GM19463 (cell line): ENCODE measurements around the gene ZNF263.

ENCODE experiments used
- ATAC-seq: cut with Tn5 transposase; IDR thresholded peaks from one replicate; pipeline ENCODE4 v1.9.1; 2021; ENCODE audit warnings: mild to moderate bottlenecking, moderate library complexity; ENCODE audit not compliant: unreplicated experiment

ZNF263 gene

DNA sequence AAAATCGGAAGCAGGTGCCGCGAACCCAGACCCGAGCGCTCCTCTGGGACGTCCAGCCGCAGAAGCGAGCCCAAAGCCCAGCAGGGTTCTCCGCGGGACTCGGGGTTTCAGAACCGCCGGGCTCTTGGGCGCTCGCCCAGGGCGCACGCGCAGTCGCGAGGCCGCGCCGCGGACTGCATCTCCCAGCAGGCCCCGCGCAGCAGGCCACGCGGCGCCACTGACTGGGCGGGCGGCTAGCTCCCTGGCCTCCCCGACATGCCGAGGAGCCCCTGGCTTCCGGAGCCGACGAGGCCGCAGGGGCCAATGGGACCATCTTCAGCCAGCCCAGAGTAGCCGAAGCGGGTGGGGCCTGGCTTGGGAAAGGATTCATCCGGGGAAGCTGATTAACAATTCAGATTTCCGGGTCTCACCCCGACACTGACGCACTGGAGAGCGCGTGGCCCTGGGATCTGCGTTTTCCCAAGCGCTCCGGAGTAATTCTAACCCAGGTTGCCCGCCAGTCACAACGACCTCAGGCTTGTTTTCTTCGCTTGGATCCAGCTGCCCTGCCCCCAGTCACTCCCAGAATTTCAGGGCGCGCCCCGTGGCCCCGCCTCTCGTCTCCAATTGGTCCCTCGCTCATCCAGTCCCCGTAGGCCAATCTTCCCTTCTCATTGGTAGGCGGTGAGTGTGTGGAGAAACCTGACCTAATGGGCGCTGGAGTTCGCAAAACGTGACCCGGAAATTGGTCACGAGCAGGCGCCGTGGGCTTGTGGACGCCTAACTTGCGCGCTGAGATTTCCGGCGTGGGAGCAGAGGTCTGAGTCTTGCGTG, at the start of gene ZNF263:
TSS of gene ZNF263 (plus strand) at position 762 of the 813 bp plus-strand sequence. CDS start 328 bp downstream, outside the sequence.
- ATAC-seq, result peak; percentile 78

DNA sequence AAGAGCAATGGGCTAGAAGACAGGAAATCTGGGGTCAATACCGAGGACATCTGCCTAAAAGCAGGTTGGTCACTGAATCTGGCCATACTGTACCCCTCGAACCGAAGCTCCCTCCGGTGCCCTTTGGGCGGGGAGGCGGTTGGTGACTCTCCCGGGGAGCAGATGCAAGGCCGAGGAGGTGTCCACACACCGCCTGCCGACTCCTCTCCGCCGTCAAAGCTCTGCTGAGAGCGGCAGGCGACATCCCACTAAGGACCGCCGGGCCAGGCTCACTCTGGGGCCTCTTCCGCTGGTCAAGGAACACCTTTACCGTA, 48.8 kb upstream of the ZNF263 start:
- no peak for ATAC-seq

DNA sequence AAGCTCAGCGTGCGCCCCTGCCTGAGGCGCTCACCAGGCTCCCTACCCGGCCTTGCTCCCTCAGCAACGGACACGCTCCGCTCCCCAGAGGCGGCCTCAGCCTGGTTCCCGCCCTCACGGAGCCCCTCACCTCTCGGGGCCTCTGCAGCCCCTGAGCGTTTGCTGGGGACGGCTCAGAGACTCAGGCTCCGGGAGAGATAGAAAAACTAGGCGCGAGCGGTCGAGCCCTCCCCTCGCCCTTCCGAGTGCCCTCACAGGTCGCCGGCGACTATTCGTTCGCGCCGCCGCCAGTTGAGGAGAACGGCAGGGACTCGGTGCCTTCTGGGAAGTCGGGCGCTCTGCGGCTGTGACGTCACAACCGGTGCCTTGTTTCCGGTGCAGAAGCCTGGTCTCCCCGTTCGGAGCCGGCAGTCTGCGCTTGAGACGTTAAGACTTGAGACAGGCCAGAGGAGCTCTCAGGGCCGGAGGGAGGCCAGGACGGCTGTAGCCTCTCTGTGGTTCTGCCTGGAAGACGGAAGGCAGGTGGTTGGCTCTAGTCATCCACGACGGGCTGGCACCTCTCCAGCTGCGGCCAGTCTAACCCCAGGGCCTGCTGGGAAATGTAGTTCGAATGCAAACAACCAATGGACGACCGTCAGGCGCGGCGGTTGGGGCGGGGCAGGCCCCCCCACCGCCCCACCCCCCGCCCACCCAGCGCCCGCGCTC, 48.3 kb upstream of the ZNF263 start, which contains the start of gene ZNF200:
TSS of gene ZNF200 (minus strand) at position 302 of the 705 bp plus-strand sequence. CDS start 1,403 bp downstream, outside the sequence.
- peak; percentile 93 for ATAC-seq

DNA sequence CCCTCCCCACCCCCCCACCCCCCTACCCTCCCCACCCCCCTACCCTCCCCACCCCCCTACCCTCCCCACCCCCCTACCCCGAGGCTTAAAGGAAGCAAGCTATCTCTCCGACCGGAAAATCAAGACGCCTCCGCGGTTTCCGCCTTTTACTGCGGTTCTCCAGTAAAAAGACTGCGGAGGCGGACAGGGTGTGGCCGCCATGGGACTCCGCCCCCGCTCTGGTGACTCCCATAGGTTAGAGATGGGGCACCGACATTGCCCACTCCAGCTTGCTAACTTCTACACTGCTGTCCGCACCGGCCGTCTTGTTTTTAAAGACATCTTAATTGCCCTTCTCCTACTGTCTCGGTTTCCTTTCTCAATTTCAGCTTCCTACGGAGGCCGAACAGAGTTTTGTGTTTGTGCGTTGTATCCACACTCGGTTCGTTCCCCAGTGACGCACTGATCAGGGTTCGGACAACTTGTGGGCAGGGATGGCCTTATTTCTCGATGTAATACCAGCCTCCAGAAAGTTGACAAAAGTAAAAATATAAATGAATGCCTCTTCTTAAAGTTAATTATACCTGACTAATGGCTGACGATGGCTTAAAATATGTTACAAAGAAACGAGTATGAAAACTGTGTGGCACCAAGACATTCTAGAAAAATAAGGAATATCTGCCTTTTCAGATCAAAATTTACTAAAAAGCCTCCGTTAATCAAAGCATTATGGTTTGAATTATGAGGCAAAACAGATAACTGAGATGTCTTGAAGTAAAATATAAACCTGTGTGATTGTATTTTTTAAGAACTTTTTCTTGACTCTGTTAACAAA, 47.2 kb upstream of the ZNF263 start:
- ATAC-seq, result no peak

DNA sequence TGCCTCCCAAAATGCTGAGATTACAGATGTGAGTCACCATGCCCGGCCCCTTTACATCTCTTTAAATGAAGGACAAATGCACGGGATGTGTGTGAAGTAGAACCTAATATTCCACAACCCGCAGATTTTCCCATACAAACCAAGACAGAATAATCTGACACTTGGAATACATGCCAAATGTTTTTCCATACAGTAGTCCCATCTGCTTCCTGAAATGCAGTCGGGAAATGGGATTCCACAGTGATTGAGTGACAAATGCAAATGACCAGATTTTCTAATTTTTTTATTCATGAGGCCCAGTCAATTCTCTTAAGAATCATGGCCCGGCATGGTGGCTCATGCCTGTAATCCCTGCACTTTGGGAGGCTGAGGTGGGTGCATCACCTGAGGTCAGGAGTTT, 41.5 kb upstream of the ZNF263 start:
- no peak for ATAC-seq

DNA sequence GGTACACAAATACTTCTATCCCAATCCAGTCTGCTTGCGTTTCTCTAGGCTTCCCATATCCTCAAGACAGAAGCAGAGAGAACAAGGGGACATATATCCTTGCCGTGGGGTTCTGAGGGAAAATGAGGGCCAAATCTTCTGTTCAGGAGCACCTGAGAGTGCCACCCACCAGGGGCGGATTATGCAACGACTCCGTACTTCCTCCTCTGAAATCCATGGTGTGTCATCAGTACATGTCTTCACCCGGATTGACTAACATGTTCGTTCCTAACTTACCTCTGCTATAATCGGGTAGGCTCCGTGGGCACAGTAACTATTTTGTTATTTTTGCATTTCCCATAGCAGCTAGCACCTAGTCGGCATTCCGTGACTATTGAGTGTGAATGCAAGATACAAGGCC, 40.6 kb upstream of the ZNF263 start:
- no peak for ATAC-seq

DNA sequence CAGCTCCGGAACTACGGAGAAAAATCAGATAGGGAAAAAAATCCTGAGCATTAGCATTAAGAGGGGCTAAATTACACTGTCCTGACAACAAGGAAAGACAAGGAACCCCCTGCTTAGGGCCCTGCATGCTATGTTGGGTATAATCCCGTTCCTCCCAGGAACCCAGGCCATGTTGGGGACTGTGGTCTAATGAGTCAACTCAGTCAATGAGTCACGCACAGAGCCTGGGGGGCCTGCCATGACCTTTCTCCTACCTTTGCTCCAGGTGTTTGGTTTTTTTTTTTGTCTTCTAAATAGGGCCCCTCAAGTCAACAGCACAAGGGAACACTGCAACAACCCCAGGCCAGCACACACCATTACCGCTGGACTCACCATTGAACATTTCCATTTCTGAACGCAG, 39.4 kb upstream of the ZNF263 start:
- ATAC-seq, result no peak

DNA sequence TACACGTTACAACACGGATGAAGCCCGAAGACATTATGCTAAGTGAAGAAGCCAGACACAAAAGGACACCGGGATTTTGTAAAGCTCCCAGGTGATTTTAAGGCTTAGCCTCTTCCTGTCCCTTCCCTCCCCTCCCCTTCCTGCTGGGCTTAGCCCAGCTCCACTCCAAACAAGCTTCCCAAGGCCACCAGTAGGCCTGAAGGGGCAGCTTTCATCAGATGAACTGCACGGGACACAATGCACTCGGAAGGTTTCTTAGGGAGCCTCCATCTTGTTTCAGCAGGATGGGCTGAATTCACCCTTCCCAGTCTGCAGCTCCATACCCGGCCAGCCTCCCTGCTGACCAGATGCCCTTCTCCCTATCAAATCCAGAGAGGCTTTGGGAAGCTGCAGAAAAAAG, 37.3 kb upstream of the ZNF263 start:
- no peak for ATAC-seq

DNA sequence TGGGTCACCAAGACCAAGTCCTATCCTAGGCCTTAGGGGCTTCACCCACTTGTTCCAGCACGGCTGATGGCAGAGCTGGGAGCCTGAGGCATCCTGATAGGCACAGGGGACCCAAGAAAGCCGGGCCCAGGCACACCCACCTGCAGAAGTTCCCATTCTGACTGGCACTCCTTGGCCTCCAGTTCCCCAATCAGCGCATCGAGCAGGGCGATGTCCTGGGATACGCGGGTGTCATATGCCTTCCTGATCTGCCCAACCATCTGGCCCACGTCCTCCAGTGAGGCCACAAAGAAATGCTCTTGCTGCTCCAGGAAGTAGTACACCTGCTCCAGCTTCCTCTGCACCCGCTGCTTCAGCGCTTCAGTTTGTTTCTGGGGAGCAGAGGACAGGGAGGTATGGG, 36.4 kb upstream of the ZNF263 start:
- no peak for ATAC-seq

DNA sequence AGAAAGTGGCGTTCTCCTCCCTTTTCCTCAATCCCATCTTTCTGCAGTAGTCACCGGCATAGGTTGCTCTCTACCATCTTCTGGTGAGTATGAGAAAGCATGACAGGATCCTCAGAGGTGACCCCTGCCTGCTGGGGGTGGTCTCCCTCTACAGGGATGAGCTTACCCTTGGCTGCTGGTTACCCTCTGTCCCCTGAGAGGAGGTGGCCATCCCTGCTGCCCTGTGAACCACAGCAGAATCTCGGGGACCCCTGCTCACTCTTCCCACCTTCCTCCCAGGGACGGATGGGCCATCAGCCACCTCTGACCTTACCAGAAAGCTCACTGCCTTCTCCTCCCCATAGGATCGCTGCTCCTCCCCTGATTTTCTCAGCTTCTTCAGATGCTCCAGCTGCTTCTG, 34.7 kb upstream of the ZNF263 start:
- ATAC-seq, result no peak

DNA sequence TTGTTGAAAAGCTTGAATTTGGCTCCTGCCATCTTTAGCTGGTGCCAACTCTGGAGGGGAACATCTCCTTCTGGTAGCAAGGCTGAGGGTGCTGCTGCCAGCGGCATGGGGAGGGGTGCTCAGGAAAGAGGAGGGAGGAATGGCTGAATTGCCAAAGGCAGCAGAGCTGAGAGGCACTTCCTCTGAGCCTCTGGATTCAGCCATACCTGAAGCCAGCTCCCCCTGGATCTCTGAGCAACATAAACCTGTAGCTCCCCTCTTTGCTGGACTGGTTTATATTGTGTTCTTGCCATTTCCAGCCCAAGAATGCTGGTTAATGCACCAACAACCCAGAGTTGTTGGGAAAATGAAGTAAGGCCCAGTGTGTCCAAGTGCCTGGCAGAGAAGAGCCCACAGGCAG, 34.3 kb upstream of the ZNF263 start:
- ATAC-seq, result no peak

DNA sequence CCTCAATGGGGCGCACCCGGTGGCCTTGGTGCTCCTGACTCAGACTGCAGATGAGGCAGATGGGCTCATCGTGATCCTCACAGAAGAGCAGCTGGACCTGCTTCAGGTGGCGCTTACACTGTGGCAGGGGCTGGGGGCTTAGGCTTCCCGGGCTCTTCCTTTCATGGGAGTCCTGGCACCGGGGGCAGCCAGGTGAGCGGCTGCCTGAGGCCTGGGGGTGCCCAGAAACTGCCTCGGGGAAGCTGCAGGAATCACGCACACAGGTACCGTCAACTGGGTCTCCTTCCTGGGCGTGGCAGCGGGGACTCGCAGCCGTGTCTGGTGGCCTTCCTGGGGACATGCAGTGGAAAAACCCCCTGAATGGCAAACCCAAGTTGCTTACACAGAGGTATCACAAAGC, 33.8 kb upstream of the ZNF263 start:
- ATAC-seq, result no peak

DNA sequence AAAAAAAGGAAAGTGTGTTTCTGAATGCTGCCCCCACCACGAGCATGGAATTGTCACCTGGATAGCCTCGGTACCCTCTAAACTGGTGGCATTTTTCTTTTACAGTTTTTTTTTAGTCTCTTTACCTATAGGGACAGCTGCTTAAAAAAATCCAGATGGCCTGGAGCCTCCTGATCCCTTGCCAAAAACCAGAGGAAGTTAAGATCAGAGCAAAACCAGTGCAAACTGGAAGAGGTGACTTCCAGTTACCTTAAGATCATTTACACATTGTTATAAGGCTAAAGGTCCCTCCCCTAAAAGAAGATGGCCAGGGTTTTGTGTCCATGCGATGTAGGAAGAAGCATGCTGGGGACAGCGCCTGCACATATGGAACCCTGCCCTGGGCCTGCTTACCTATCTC, 30.3 kb upstream of the ZNF263 start:
- ATAC-seq, result no peak

DNA sequence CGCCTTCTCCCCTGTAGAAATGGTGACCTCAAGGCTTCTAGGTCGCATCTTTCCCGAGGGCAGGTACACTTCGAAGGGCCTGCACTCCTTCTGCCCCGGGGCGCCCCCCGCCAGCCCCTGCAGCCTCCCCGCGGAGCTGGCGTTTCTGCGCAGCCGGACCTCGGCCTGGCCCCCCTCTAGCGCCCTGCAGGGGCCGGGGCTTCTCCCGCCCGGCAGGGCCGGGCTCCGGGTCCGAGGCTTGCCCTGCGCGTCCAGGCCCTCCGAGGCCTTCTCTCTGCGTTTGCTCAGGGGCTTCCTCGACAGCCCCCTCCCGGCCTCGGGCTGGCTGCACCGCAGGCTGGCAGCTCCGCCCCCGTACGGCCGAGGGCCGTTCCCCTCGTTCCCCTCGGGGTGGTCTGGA, 29.0 kb upstream of the ZNF263 start:
- no peak for ATAC-seq

DNA sequence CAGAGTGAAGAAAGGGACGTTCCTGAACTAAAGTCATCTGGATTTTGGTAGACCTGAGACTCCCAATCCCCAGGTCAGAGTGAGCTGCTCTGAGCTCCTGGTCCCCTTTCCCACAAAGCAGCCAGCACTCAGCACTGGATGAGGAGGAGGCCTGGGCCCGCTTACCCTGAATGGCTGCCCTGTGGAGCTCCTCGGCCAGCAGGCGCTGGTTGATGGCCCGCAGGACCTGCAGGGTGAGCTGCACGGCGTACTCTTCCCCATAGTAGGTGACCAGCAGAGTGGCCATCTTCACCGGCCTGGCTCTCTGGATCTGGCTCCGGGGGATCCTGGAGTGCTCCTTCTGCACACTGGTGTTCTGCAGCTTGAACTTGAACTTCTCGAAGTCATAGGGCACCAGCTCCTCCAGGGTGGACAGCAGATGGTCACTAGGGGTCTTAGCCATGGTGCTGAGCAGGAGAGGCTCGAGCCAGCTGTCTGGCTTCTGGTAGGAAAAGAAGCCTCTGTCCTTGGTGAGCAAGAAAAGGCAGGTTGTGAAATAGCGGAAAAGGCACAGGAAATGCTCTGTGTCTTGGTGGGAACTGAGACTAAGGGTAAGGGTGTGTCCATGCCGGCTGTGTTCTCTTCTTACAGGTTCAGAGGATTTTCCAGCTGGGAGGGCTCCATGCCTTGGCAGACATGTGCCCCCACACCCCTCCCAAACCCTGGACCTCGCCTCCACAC, 27.0 kb upstream of the ZNF263 start, which contains the start of gene MEFV:
TSS of gene MEFV (minus strand) at position 488 of the 720 bp plus-strand sequence. CDS start at position 442, 46 bp downstream.
- no peak for ATAC-seq

DNA sequence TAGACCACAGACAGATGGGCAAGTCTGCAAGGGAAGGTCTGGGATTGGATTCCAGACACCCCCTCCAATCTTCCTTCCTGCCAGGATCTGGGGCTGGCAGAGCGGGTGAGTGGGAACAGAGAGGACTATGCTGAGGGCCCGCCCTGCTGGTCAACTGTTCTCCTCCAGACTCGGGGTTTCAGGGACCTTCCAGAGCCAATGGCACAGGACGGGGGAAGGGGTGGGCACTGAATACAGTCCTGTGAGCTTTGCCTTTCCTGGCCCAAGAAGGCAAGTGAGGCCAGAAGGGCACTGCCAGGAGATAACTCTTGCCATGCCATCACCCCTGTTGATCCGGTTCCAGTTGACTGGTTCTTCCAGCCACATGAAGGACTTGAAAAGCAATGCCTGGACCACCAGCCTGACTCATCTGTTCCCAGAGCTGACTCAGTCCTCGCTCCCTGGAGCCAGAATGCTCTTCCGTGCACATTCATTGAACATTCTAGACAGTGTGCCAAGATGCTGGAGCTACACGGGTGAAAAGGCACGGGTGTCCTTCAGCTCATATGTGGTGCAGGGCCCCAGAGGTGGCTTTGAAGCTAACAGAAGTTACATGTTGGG, 26.3 kb upstream of the ZNF263 start:
- no peak for ATAC-seq

DNA sequence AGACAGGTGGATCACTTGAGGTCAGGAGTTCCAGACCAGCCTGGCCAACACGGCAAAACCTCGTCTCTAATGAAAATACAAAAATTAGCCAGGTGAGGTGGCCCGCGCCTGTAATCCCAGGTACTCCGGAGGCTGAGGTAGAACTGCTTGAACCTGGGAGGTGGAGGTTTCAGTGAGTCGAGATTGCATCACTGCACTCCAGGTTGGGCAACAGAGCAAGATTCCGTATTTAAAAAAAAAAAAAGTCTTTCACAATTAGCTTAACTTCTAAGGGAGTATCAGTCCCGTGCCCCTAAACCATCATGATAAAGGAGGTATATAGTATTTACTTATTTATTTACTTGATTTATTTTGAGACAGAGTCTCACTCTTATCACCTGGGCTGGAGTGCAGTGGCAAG, 23.5 kb upstream of the ZNF263 start:
- no peak for ATAC-seq

DNA sequence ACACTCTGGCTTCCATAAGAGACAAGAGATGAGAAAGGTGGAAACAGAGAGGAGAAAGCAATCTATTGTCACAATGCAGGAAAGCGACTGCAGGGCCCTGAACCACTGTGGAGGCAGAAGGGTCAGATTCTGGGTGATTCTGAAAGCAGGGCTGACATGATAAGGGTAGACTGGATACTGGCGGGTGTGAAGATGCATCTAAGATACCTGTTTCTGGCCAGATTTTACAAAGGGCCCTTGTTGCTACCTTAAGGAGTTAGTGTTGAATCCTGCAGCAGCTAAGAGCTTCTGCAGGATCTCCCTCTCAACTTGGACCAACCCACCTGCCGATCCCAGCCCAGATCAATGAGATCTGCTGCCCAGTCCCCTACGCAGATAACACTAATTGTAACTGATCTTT, 20.8 kb upstream of the ZNF263 start:
- no peak for ATAC-seq

DNA sequence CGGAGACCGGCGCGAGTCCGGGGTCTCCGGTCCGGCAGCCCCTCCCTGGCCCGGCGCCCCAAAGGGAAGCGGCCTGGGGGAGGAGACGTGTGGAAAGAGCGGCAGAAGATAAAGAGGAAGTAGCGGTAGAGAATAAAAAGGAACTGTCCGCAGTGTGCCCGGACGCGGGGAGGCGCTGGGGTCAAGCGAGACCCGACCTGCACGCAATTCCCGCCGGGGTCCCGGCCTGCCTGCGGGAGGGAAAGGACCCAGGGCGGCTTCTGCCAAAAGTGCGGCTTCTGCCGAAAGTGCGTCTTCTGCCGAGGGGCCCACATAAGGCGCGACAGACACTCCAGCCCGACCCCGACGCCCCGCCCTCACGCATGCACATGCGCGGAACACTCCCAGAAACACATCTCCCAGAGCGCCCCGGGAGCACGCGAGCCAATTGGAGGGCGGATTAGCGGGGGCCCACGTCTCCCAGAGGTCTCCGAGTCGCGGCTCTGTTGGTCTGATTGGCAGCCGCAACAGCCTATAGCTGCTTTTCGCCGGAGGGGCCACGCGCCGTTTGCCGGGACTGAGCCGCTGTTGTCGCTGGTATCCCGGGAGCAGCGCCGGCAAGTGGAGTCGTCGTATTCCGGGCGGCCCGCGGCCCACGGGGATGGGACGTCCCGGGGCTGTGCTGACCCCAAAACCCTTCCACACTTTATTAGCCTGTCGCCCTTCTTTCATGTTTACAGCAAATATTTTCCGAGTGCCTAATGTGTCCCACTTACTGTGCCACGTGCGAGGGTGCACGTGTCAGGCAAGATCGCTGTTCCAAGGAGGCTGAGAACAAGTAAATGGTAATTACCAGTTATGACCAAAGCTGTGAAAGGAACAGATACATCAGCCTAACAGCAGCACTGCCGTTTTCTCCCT, 18.9 kb upstream of the ZNF263 start:
- peak; percentile 72 for ATAC-seq
